Right lobe of liver (tissue), 6 donors: ENCODE data around the gene ID3. TPM values are rescaled to one million over a fixed set of nuclear protein-coding genes. Genes with fewer than 3 reads are reported as not detected.

Source experiments
- ATAC-seq, 4 donors: fragments of 200-7000 bp; cut with Tn5 transposase; one replicate each; pipeline ENCODE4 v1.9.1; 2020; ENCODE audit warnings: mild to moderate bottlenecking in 4 of 4, moderate library complexity in 4 of 4
- DNase-seq, 3 donors: peaks; one replicate each; pipeline ENCODE4 v3.0.0-alpha.2; 2020
- H3K27ac ChIP-seq, 3 donors: fragments of 200-600 bp; one replicate each; pipeline ENCODE4 v1.8.0; 2022
- H3K27me3 ChIP-seq, 2 donors: fragments of 200-600 bp; one replicate each; pipeline ENCODE4 v1.8.0; 2022
- H3K36me3 ChIP-seq, 4 donors: fragments of 200-600 bp; sonication (generic) in 1 of 4; one replicate each; pipeline versions ENCODE4 v1.5.1 to v1.8.0; 2017 to 2022; ENCODE audit warnings: control low read depth in 1 of 4
- H3K4me1 ChIP-seq, 4 donors: fragments of 200-600 bp; sonication (generic) in 1 of 4; one replicate each; pipeline versions ENCODE4 v1.5.1 to v1.8.0; 2017 to 2022; ENCODE audit warnings: control low read depth in 1 of 4
- H3K4me3 ChIP-seq, 3 donors: fragments of 200-600 bp; one replicate each; pipeline ENCODE4 v1.8.0; 2022
- H3K9me3 ChIP-seq, 4 donors: fragments of 200-600 bp; sonication (generic) in 1 of 4; one replicate each; pipeline versions ENCODE4 v1.5.1 to v1.8.0; 2017 to 2022; ENCODE audit warnings: control low read depth in 1 of 4
- CTCF ChIP-seq, 4 donors: fragments of 200-600 bp in 3 of 4; fragments of 450-650 bp in 1 of 4; IDR thresholded peaks; one replicate each; pipeline versions ENCODE4 v1.5.1 to v1.8.0; 2016 to 2022; ENCODE audit warnings: antibody characterized with exemption in 4 of 4, mild to moderate bottlenecking in 2 of 4
- POLR2A ChIP-seq: fragments of 450-650 bp; IDR thresholded peaks from one replicate; pipeline ENCODE4 v1.6.1; 2017; ENCODE audit warnings: antibody characterized with exemption, mild to moderate bottlenecking
- WGBS: methylation state at CpG from one replicate; pipeline ENCODE4 v1.1.6; 2018; ENCODE audit warnings: low coverage, low lambda C conversion rate; ENCODE audit not compliant: insufficient coverage; ENCODE audit errors: missing lambda C conversion rate; 5-methylcytosine and 5-hydroxymethylcytosine counted together
- intact Hi-C, 2 donors: fragments of 100-400 bp; cut with DNase I; formaldehyde crosslinking; loops; one replicate each; pipeline versions ENCODE4 v1.11.2 to v1.14.1; 2022
- total RNA-seq, 6 experiments: library from RNA; depleted of rRNA in 2 of 6; stranded (reverse); fragments of >200 nt in 2 of 6; fragmentation: NEBNext Ultra II Directional in 3 of 6; extraction: Animal tissue kit (Norgen Biotek cat#: 25700) in 3 of 6; gene quantifications; one replicate each; pipeline versions ENCODE4 v1.1.0 to v1.2.4, GENCODE V29; 2016 to 2023
- donor health status: DM: no; HTN: yes; CAD: no.
- donor health status: DM: no; HTN: no; CAD: no.
- donor health status: DM: no; HTN: no; CAD: no.
- donor health status: DM: no; HTN: yes; CAD: no.
- donor health status: DM: no; HTN: yes; CAD: no.

Gene ID3
- total RNA-seq, 6 experiments from 2014 or later = 12.7 to 44.6 (median 27.0) TPM

- no peak for TF ChIP-seq CTCF (IDR thresholded peaks at IDR 0.05)
- no peak for TF ChIP-seq POLR2A
- no peak overlapping the region for H3K4me3 ChIP-seq
- H3K4me1 ChIP-seq = peaks cover 0 to 18% (median under 1%) of the 10 kb centered on the region in 4 donors
- H3K9me3 ChIP-seq = no peaks in the 10 kb centered on the region
- no peaks in the 10 kb centered on the region for H3K27me3 ChIP-seq
- ATAC-seq = no peak
- peak overlapping the region; percentile 21 to 82 (median 42) for H3K27ac ChIP-seq
- intact Hi-C loops = no loop called here
- 61% methylated on average over 8 of the region's 9 CpGs for WGBS
- DNase-seq = no peak
- H3K36me3 ChIP-seq = no peaks in the 10 kb centered on the region
Observed at GRCh38 chr1:23563003-23563402, 3.7 kb upstream of the ID3 start.

- H3K36me3 ChIP-seq = no peaks in the 10 kb centered on the region
- WGBS = 3% methylated on average over 18 of the region's 19 CpGs
- H3K27ac ChIP-seq = peak overlapping the region; percentile 73 to 82 (median 75)
- no peaks in the 10 kb centered on the region for H3K9me3 ChIP-seq
- no peak overlapping the region for H3K4me3 ChIP-seq
- TF ChIP-seq POLR2A (peak; percentile 47), CTCF (IDR thresholded peaks at IDR 0.05) (no peak)
- DNase-seq (peak; percentile 89 to 97 (median 92)), ATAC-seq (peak; percentile 63 to 78 (median 74))
- no peaks in the 10 kb centered on the region for H3K27me3 ChIP-seq
- intact Hi-C loops = no loop called here
- peaks cover 0 to 18% (median under 1%) of the 10 kb centered on the region in 4 donors for H3K4me1 ChIP-seq
Observed at GRCh38 chr1:23562137-23562876, 3.0 kb upstream of the ID3 start.

GRCh38 chr1:23561813-23562100, 2.5 kb upstream of the ID3 start:
- no peak for TF ChIP-seq POLR2A
- no peak for TF ChIP-seq CTCF (IDR thresholded peaks at IDR 0.05)
- Histone ChIP-seq H3K4me1 (peaks cover 0 to 18% (median under 1%) of the 10 kb centered on the region in 4 donors), H3K27ac (peak overlapping the region; percentile 73 to 82 (median 75)), H3K9me3 (no peaks in the 10 kb centered on the region), H3K36me3 (no peaks in the 10 kb centered on the region), H3K27me3 (no peaks in the 10 kb centered on the region), H3K4me3 (no peak overlapping the region)
- DNase-seq (no peak), ATAC-seq (no peak)
- intact Hi-C loops = no loop called here
- 53% methylated on average over 2 of the region's 2 CpGs for WGBS

GRCh38 chr1:23561076-23561812, 1.9 kb upstream of the ID3 start:
- no peak for DNase-seq
- Histone ChIP-seq H3K4me3 (no peak overlapping the region), H3K27me3 (no peaks in the 10 kb centered on the region), H3K9me3 (no peaks in the 10 kb centered on the region), H3K4me1 (peaks cover 0 to 18% (median under 1%) of the 10 kb centered on the region in 4 donors), H3K36me3 (no peaks in the 10 kb centered on the region), H3K27ac (peak overlapping the region; percentile 73 to 82 (median 75))
- no peak for TF ChIP-seq CTCF (IDR thresholded peaks at IDR 0.05)
- no peak for TF ChIP-seq POLR2A
- intact Hi-C loops = no loop called here
- ATAC-seq = no peak
- 48% methylated on average over 6 of the region's 6 CpGs for WGBS
